ENCODE data around the gene TRPT1.
"Not testable (repeated sequence)": the region's sequence is repeated elsewhere in the genome, so short reads cannot be mapped to it uniquely, and the experiment has no call there.

Gene TRPT1

GRCh38 chr11:64258356-64258755, 32.4 kb upstream of the TRPT1 start:
- no peak for DNase-seq

- DNase-seq = no peak
These were observed 30.3 kb upstream of the TRPT1 start for GRCh38 chr11:64256300-64256699.

DNA sequence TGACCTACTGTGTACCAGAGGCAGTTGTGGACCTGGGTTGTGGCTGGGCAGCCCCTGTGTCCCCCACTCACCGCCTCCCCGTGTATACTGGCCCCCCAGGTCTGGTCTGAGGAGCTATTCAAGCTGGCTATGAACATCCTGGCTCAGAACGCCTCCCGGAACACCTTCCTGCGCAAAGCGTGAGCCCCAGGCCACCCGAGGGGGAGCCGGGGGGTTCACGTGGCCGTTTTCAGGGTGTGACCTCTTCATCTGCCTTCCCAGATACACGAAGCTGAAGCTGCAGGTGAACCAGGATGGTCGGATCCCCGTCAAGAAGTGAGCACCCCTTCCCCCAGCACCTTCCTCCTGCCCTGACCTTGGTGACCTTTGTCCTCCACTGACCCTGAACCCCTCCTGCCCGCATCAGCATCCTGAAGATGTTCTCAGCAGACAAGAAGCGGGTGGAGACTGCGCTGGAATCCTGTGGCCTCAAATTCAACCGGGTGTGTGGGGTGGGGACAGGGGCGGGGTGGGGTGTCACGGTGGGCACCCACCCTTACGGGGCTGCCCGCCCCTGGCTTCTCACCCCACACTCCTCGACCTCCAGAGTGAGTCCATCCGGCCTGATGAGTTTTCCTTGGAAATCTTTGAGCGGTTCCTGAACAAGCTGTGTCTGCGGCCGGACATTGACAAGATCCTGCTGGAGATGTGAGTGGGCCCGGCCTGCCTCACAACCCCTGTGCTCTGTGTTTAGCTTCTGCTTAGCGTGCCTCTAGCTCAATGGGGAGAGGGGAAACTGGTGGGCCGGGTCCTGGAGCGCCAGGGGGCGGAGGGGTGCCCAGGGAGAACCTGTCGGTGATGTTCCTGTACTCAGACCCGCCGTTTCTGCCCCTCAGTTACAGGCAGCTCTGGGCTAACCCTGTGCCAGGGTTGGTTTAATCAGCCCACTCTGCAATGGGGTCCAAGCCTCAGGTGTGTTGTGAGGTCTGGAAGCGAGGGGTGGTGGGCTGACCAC, 29.4 kb upstream of the TRPT1 start:
- DNase-seq = no peak

GRCh38 chr11:64254326-64254725, 28.3 kb upstream of the TRPT1 start:
- no peak for DNase-seq

DNA sequence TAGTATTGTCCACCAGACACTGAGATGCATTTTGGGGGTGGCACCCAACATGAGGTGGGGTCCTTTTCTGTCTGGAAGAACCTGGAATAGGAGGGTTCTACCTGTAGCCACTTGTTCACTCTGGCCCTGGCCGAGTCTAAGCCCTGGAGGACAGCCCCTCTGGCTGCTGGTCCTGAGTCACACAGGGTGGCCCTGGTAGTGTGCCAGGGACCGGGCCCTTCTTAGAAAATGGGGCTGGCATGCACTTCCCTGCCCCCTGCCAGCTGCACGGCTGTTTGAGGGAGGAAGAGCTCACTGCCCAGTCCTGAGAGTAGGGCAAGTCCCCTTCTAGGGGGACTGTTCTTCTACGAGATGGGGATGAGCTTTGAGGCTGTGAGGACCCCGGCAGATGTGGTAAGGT, 27.5 kb upstream of the TRPT1 start:
- no peak for DNase-seq

- DNase-seq = no peak
These were observed 27.1 kb upstream of the TRPT1 start for GRCh38 chr11:64253043-64253442.

- peak; percentile 64 for DNase-seq
These were observed 26.3 kb upstream of the TRPT1 start for GRCh38 chr11:64252003-64252872.

- peak; percentile 30 for DNase-seq
These were observed 25.7 kb upstream of the TRPT1 start for GRCh38 chr11:64251753-64252002.

DNA sequence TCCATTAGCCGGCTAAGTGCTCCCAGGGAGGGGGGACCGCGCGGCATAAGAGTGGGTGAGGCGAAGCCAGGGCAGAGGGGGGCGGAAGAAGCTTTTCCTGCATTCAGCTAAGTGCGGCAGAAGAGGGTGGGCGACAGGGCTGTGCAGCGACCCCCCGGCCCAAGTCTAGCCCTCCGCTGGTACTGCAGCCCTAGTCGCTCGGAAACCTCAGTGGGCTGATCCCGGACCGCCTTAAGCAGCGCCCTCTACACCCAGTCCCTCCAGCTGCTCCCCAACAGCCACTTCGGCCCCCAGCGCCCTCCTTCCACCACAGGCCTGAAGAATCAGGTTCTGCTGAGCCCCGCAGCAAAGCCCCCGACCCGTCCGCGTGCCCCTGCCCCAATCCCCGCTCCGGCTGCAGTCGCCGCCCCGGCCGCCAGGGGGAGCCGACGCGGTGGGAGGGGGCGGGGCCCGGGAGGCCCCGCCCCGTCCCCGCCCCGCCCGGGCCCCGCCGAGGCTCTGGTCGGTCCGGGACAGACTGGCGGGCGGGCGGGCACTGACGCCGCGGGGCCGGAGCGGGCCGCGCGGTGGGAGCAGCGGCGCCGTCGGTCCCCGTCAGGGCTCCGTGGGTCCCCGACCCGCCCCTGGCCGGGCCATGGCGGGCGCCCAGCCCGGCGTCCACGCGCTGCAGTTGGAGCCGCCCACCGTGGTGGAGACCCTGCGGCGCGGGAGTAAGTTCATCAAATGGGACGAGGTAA, 25.2 kb upstream of the TRPT1 start, which contains the start of gene PLCB3:
TSS of gene PLCB3 (plus strand) at position 515 of the 737 bp plus-strand sequence. CDS start at position 635, 120 bp downstream.
- DNase-seq = peak; percentile 63

DNA sequence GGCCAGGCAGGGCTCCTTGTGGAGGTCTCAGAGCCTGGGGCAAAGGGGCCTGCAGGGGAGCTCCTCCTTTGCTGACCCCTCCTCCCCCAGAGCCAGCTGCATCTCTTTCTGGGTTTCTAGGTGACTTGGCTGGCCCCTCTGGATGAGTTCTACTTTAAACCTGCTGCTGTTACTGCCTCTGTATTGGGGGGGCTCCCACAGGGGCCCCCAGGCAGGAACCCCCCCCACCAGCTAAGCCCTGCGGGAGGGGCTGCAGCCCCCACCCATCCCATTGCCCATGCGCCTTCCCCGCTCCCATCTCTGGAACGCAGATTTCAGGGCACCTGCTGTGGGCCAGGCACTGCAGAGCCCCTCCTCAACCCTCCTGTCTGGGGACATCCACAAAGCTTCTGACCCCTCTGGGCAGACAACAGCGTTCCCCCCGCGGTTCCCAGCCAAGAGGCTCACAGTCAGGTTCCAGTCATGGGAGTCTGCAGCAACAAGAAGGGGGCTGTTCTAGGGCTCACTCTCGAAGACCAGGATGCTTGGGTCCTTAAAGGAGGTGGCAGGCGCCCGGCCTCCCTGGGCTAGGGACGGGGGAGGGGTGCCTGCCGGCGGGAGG, 24.5 kb upstream of the TRPT1 start:
- no peak for DNase-seq

GRCh38 chr11:64249563-64250414, 23.8 kb upstream of the TRPT1 start:
- no peak for DNase-seq

DNA sequence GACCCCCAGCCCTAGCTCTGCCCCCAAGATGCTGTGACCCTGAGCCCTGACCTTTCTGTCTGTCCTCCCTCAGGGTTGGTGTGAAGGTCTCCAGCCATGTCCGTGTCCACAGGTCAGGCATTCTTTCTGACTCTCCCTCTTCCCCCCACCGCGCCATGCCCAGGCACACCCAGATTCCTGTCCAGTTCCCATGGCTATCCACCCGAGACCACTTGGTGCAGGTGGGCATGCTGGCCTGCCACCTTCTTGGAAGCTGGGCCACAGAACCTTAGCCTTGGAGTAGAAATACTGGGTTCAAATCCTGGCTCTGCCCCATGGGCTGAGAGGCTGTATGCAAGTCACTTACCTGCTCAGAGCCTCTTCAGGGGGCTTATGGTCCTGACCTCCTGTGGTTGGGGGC, 23.1 kb upstream of the TRPT1 start:
- no peak for DNase-seq

- DNase-seq = no peak
These were observed 22.6 kb upstream of the TRPT1 start for GRCh38 chr11:64248578-64248977.

- peak; percentile 50 for DNase-seq
These were observed 21.9 kb upstream of the TRPT1 start for GRCh38 chr11:64247729-64248531.

- DNase-seq = peak; percentile 93
These were observed 21.1 kb upstream of the TRPT1 start, which contains the start of gene PPP1R14B for GRCh38 chr11:64246871-64247728. Gene PPP1R14B, minus strand, starts transcription at chr11:64246943. Its CDS starts 270 bp downstream, at chr11:64246673.

DNA sequence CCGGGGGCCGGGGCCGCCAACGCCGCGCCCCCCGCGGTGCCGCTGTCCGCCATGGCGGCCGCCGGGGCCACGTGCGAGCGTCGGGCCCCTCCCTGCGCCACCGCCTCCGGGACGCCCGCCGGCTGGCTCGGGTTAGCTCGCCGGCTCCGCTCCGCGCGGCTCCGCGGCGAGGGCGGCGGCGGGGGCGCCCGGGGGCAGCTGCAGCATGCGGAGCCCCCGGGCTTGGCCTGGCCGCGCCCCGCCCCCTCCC, 20.6 kb upstream of the TRPT1 start:
- DNase-seq = not testable (repeated sequence)

GRCh38 chr11:64245797-64246620, 20.0 kb upstream of the TRPT1 start:
- DNase-seq = peak; percentile 60

DNA sequence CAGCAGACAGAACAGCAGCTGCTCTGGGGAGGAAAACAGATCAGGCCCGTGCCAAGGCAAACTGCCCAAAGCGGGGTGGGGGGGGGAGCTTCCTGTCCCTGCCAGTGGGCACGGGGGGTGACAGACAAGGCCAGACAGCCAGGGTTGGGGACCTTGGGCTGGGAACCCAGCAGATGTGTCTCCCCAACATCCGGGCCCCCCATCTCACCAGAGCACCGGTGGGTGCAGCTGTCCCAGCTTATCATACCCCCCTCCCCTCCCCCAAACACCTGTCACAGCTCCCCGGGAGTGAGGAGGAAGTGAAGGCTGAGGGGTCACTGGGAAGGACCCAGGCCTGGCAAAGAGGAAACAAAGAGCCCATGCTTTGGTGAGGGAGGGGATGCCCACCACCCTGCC, 19.4 kb upstream of the TRPT1 start:
- DNase-seq = no peak

- DNase-seq = no peak
These were observed 19.0 kb upstream of the TRPT1 start for GRCh38 chr11:64244966-64245365.

All from NCI-H146 (cell line).